ENCODE measurements around the gene PABPC1L2A.
"Not testable (repeated sequence)": the region's sequence is repeated elsewhere in the genome, so short reads cannot be mapped to it uniquely, and the experiment has no call there.

Gene PABPC1L2A

GRCh38 chrX:73079024-73079562 lies at the start of gene PABPC1L2A:
PABPC1L2A (minus strand) TSS chrX:73079512; CDS start chrX:73079386, 126 bp downstream.
- not testable (repeated sequence) for DNase-seq (ENCODE audit: low read depth in 1 of 2, low spot score in 1 of 2)

- no peak for DNase-seq (ENCODE audit: low read depth in 1 of 2, low spot score in 1 of 2)
Measured at GRCh38 chrX:73127700-73128241, 48.5 kb upstream of the PABPC1L2A start.

- DNase-seq (ENCODE audit: low read depth in 1 of 2, low spot score in 1 of 2) = no peak
Measured at GRCh38 chrX:73126240-73126639, 46.9 kb upstream of the PABPC1L2A start.

GRCh38 chrX:73099505-73099904 lies 20.2 kb upstream of the PABPC1L2A start:
- not testable (repeated sequence) for DNase-seq (ENCODE audit: low read depth in 1 of 2, low spot score in 1 of 2)

- DNase-seq (ENCODE audit: low read depth in 1 of 2, low spot score in 1 of 2) = not testable (repeated sequence)
Measured at GRCh38 chrX:73086766-73087165, 7.5 kb upstream of the PABPC1L2A start.

- not testable (repeated sequence) for DNase-seq (ENCODE audit: low read depth in 1 of 2, low spot score in 1 of 2)
Measured at GRCh38 chrX:73079884-73080283, 572 bp upstream of the PABPC1L2A start.

- DNase-seq (ENCODE audit: low read depth in 1 of 2, low spot score in 1 of 2) = not testable (repeated sequence)
Measured at GRCh38 chrX:73078597-73078996, 715 bp downstream of the PABPC1L2A start.

- DNase-seq (ENCODE audit: low read depth in 1 of 2, low spot score in 1 of 2) = no peak
Measured at GRCh38 chrX:73076838-73077237, 2.5 kb downstream of the PABPC1L2A start.

GRCh38 chrX:73069365-73070035 lies 9.8 kb downstream of the PABPC1L2A start:
- DNase-seq (ENCODE audit: low read depth in 1 of 2, low spot score in 1 of 2) = no peak

GRCh38 chrX:73068467-73069364 lies 10.6 kb downstream of the PABPC1L2A start:
- DNase-seq (ENCODE audit: low read depth in 1 of 2, low spot score in 1 of 2) = no peak

- not testable (repeated sequence) for DNase-seq (ENCODE audit: low read depth in 1 of 2, low spot score in 1 of 2)
Measured at GRCh38 chrX:73067761-73068466, 11.4 kb downstream of the PABPC1L2A start.

GRCh38 chrX:73028876-73029275 lies 50.4 kb downstream of the PABPC1L2A start:
- no peak for DNase-seq (ENCODE audit: low read depth in 1 of 2, low spot score in 1 of 2)
